Measurements from ENCODE around the gene ADAM12.

DNA sequence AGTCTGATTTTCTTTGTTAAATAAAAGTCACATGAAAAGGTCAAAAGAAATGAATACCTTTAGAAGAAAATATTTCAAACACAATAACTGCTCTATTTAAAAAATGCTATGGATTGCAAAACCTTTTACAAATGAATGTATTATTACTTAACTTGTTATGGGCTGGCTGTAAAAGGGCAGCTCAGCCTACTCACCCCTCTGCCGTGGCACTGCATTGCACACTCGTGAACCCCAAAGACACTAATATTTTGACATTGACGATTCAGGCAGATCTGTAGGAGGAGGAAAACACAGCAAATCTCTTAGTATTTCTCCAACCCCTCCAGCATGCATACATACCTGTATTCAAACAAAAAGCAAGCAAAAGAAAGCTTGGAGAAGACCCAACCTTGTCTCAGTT is 342.4 kb downstream of the ADAM12 start:
- TF ChIP-seq, protein P1, sequence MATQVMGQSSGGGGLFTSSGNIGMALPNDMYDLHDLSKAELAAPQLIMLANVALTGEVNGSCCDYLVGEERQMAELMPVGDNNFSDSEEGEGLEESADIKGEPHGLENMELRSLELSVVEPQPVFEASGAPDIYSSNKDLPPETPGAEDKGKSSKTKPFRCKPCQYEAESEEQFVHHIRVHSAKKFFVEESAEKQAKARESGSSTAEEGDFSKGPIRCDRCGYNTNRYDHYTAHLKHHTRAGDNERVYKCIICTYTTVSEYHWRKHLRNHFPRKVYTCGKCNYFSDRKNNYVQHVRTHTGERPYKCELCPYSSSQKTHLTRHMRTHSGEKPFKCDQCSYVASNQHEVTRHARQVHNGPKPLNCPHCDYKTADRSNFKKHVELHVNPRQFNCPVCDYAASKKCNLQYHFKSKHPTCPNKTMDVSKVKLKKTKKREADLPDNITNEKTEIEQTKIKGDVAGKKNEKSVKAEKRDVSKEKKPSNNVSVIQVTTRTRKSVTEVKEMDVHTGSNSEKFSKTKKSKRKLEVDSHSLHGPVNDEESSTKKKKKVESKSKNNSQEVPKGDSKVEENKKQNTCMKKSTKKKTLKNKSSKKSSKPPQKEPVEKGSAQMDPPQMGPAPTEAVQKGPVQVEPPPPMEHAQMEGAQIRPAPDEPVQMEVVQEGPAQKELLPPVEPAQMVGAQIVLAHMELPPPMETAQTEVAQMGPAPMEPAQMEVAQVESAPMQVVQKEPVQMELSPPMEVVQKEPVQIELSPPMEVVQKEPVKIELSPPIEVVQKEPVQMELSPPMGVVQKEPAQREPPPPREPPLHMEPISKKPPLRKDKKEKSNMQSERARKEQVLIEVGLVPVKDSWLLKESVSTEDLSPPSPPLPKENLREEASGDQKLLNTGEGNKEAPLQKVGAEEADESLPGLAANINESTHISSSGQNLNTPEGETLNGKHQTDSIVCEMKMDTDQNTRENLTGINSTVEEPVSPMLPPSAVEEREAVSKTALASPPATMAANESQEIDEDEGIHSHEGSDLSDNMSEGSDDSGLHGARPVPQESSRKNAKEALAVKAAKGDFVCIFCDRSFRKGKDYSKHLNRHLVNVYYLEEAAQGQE (IDR thresholded peaks at IDR 0.05; ENCODE audit: borderline replicate concordance in 1 of 2, low read depth in 1 of 2, low read length in 2 of 2), result no peak
- TF ChIP-seq POLR2A (IDR thresholded peaks at IDR 0.05; ENCODE audit: insufficient read depth in 1 of 2, low read depth in 2 of 2, low read length in 2 of 2) (no peak), ZNF280B (CRISPR knock-in tag; IDR thresholded peaks at IDR 0.05; ENCODE audit: borderline replicate concordance) (no peak), MEIS1 (CRISPR knock-in tag; IDR thresholded peaks at IDR 0.05; ENCODE audit: borderline replicate concordance) (no peak), RNF2 (conservative IDR thresholded peaks at IDR 0.05; ENCODE audit: low read depth) (no peak), CTCF (CRISPR knock-in tag; IDR thresholded peaks at IDR 0.05) (no peak), EZH2 (conservative IDR thresholded peaks at IDR 0.05; ENCODE audit: low read depth, low read length) (no peak)
